ENCODE measurements around the gene TPCN2. TPM values are rescaled to one million over a fixed set of nuclear protein-coding genes. Genes with fewer than 3 reads are reported as not detected.

TPCN2 gene
- total RNA-seq, 3 donors from 2014 or later = 19.5 to 37.4 (median 20.7) TPM

DNA sequence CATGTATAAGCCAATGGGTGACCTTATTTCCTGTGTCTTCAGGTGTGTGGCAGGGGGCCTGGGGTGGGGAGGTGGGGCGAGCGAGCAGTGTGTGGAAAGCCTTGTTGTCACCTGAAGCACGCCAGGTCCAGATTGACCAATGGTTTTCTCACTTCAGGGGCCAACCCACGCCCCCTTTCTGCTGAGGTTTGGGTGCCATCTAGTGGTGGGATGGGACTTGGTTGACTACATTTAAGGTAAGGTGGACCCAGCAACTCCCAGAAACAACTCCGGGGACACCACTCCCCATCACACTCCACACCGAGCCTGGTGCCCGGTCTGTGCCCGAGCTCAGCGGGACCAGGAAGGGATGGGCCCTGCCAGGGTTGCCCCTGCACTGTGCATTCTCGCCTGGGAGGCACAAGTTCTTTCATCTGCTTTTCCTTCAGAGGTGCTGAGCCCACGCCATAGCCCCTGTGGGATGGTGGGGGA lies 40.0 kb downstream of the TPCN2 start:
- TF ChIP-seq, protein P1, sequence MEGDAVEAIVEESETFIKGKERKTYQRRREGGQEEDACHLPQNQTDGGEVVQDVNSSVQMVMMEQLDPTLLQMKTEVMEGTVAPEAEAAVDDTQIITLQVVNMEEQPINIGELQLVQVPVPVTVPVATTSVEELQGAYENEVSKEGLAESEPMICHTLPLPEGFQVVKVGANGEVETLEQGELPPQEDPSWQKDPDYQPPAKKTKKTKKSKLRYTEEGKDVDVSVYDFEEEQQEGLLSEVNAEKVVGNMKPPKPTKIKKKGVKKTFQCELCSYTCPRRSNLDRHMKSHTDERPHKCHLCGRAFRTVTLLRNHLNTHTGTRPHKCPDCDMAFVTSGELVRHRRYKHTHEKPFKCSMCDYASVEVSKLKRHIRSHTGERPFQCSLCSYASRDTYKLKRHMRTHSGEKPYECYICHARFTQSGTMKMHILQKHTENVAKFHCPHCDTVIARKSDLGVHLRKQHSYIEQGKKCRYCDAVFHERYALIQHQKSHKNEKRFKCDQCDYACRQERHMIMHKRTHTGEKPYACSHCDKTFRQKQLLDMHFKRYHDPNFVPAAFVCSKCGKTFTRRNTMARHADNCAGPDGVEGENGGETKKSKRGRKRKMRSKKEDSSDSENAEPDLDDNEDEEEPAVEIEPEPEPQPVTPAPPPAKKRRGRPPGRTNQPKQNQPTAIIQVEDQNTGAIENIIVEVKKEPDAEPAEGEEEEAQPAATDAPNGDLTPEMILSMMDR (IDR thresholded peaks at IDR 0.05) = no peak
- no peak overlapping the region for H3K4me3 ChIP-seq
- ATAC-seq = peak; percentile 83
- no peaks in the 10 kb centered on the region for H3K36me3 ChIP-seq (ENCODE audit: low read depth)
- H3K4me1 ChIP-seq (ENCODE audit: low read depth) = no peaks in the 10 kb centered on the region
- H3K9me3 ChIP-seq = no peaks in the 10 kb centered on the region
- peak in 2 of 3 donors; percentile 71 to 88 for DNase-seq
- intact Hi-C loops (cut with DNase I, micrococcal nuclease) = loop anchor here in 1 of 2 donors (10.0 kb wide), 1 partner anchor 184 kb away; the partner anchor contains the start of genes IGHMBP2 and MRPL21

DNA sequence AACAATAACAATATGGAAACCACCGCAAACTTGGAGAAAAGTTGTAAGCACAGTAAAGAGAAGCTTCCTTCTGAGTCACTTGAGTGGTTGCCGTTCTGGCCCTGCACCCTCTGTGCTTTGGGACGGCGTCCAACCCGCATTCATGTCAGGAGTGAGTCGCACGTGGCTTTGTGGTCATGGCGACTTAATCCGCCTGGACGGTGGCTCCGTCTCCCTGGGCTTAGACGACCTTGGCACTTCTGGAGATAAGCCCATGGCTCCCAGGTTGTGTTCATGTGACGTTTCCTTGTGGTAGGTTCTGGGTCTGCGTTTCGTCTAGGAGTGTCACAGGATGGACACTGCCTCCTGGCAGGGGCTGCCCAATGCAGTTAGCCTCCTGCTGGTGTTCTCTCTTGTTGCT lies 40.5 kb downstream of the TPCN2 start:
- intact Hi-C loops (cut with DNase I, micrococcal nuclease) = loop anchor here in 1 of 2 donors (10.0 kb wide), 1 partner anchor 184 kb away; the partner anchor contains the start of genes IGHMBP2 and MRPL21
- no peaks in the 10 kb centered on the region for H3K36me3 ChIP-seq (ENCODE audit: low read depth)
- ATAC-seq (no peak), DNase-seq (no peak)
- H3K4me1 ChIP-seq (ENCODE audit: low read depth) = no peaks in the 10 kb centered on the region
- no peaks in the 10 kb centered on the region for H3K9me3 ChIP-seq
- TF ChIP-seq, protein P1 (IDR thresholded peaks at IDR 0.05) = no peak
- no peak overlapping the region for H3K4me3 ChIP-seq

DNA sequence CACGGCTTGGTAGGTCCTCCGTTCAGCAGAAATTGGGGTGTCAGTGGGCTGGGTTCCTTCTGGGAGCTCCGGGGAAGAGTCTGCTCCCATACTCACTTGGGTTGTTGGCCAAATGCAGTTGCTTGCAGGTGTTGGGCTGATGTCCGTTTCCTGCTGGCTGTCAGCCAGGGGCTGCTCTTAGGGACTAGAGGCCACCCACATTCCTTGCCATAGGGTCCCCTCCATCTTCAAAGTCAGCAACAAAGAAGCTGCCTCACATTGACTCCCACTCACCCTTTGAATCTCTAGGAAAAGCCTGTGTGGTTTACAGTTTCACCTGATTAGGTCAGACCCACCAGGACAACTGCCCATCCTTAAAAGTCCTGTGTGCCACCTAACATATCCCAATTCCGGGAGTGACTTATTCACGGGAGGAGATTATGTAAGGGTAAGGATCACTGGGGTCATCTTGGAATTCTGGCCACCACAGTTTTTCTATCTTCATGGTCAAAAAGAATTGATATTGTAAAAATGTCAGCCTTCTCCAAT lies 43.0 kb downstream of the TPCN2 start:
- TF ChIP-seq, protein P1 (IDR thresholded peaks at IDR 0.05) = no peak
- intact Hi-C loops (cut with DNase I, micrococcal nuclease) = no loop called here
- ATAC-seq (no peak), DNase-seq (no peak)
- Histone ChIP-seq H3K4me1 (ENCODE audit: low read depth) (no peaks in the 10 kb centered on the region), H3K36me3 (ENCODE audit: low read depth) (no peaks in the 10 kb centered on the region), H3K9me3 (no peaks in the 10 kb centered on the region), H3K4me3 (no peak overlapping the region)

DNA sequence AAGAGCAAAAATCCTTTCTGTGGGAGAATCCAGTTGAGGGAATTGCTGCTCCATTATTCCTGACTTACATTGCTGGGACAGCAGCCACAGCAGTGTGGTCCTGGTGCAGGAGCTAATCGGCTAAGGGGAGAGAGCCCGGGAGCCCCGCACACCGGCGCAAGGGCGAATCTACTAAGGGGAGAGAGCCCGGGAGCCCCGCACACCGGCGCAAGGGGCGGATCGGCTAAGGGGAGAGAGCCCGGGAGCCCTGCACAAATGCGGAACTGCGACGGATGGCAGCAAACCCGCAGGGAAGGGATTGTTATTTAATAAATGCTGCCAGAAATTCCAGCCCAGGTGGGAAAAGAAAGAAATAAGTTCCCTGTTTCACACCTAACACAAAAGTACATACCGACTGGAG lies 43.5 kb downstream of the TPCN2 start:
- no peak overlapping the region for H3K4me3 ChIP-seq
- intact Hi-C loops (cut with DNase I, micrococcal nuclease) = no loop called here
- no peak for DNase-seq
- no peaks in the 10 kb centered on the region for H3K4me1 ChIP-seq (ENCODE audit: low read depth)
- TF ChIP-seq, protein P1 (IDR thresholded peaks at IDR 0.05) = no peak
- H3K36me3 ChIP-seq (ENCODE audit: low read depth) = no peaks in the 10 kb centered on the region
- H3K9me3 ChIP-seq = no peaks in the 10 kb centered on the region
- ATAC-seq = no peak

DNA sequence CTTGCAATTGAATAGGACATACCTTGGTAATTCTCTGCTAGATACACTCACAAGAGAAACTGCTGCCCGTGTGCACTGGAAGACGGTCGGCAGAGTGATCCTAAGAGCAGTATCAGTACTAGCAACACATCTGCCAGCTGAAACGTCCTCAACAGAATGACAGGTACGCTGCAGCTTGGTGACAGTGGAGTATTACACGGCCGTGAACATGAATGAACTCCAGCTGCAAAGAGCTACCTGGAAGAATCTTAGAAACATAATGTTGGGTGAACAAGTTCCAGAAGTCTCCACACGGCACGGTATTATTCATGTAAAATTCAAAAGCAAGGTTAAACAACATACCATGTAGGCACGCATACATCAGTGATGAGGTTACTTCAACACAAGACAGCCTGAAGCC lies 44.4 kb downstream of the TPCN2 start:
- TF ChIP-seq, protein P1 (IDR thresholded peaks at IDR 0.05) = no peak
- H3K9me3 ChIP-seq = no peaks in the 10 kb centered on the region
- intact Hi-C loops (cut with DNase I, micrococcal nuclease) = no loop called here

More for the DNA sequence above, 44.4 kb downstream of the TPCN2 start:
- Histone ChIP-seq H3K4me1 (ENCODE audit: low read depth) (no peaks in the 10 kb centered on the region), H3K4me3 (no peak overlapping the region), H3K36me3 (ENCODE audit: low read depth) (no peaks in the 10 kb centered on the region)
- DNase-seq = no peak
- no peak for ATAC-seq

Data from mucosa of descending colon (tissue), 3 donors.